HG03064 (cell line): ENCODE results near the gene SLAMF8.
A peak's percentile ranks its signal among the peaks of the same experiment; 100 is the strongest.

Source experiments
- ATAC-seq: cut with Tn5 transposase; IDR thresholded peaks from one replicate; pipeline ENCODE4 v1.9.1; 2021; ENCODE audit warnings: low read depth; ENCODE audit not compliant: unreplicated experiment

SLAMF8 gene

GRCh38 chr1:159817276-159818041, 9.2 kb upstream of the SLAMF8 start:
- ATAC-seq, result no peak

- ATAC-seq, result no peak
These were observed 5.4 kb upstream of the SLAMF8 start for GRCh38 chr1:159821171-159821867.

- no peak for ATAC-seq
These were observed 3.3 kb upstream of the SLAMF8 start for GRCh38 chr1:159823406-159823805.

GRCh38 chr1:159825564-159825963, 1.1 kb upstream of the SLAMF8 start:
- no peak for ATAC-seq

GRCh38 chr1:159827102-159827490, 423 bp downstream of the SLAMF8 start:
- ATAC-seq, result no peak

- no peak for ATAC-seq
These were observed 876 bp downstream of the SLAMF8 start for GRCh38 chr1:159827549-159827948.

GRCh38 chr1:159828176-159828575, 1.5 kb downstream of the SLAMF8 start:
- ATAC-seq, result no peak

GRCh38 chr1:159828581-159829272, 2.1 kb downstream of the SLAMF8 start:
- no peak for ATAC-seq

GRCh38 chr1:159829273-159829634, 2.6 kb downstream of the SLAMF8 start:
- ATAC-seq, result no peak

GRCh38 chr1:159829822-159830465, 3.3 kb downstream of the SLAMF8 start:
- no peak for ATAC-seq

GRCh38 chr1:159830722-159831121, 4.0 kb downstream of the SLAMF8 start:
- no peak for ATAC-seq

GRCh38 chr1:159831412-159832141, 4.9 kb downstream of the SLAMF8 start:
- no peak for ATAC-seq

- ATAC-seq, result no peak
These were observed 5.6 kb downstream of the SLAMF8 start for GRCh38 chr1:159832309-159832708.

GRCh38 chr1:159835356-159835755, 8.7 kb downstream of the SLAMF8 start:
- no peak for ATAC-seq

GRCh38 chr1:159835862-159836525, 9.3 kb downstream of the SLAMF8 start:
- ATAC-seq, result no peak

GRCh38 chr1:159838715-159839114, 12.0 kb downstream of the SLAMF8 start:
- ATAC-seq, result peak; percentile 57

GRCh38 chr1:159839116-159839849, 12.6 kb downstream of the SLAMF8 start:
- peak; percentile 85 for ATAC-seq

- ATAC-seq, result no peak
These were observed 15.1 kb downstream of the SLAMF8 start for GRCh38 chr1:159841749-159842148.

GRCh38 chr1:159843459-159843858, 16.8 kb downstream of the SLAMF8 start:
- no peak for ATAC-seq
